ENCODE data around the gene CCT2.

The CCT2 gene

DNA sequence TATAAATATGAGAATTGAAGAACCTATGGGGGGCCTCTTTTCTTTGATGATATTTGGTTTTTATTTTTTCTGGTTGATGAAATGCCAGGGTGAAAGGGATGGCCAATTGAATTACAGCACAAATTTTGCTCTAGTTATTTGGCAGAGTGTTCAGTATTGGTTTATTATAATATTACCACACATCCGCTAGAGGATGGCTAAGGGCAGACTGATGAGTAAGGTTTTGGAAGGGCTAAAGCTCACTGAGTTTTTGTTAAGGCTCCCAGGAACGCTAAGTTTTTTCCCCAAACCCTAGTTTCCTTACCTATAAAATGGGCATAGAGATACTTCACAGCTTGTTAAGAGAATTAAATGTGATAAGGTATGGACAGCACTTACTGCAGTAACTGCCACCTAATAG, 59.8 kb downstream of the CCT2 start:
- no peak for DNase-seq

DNA sequence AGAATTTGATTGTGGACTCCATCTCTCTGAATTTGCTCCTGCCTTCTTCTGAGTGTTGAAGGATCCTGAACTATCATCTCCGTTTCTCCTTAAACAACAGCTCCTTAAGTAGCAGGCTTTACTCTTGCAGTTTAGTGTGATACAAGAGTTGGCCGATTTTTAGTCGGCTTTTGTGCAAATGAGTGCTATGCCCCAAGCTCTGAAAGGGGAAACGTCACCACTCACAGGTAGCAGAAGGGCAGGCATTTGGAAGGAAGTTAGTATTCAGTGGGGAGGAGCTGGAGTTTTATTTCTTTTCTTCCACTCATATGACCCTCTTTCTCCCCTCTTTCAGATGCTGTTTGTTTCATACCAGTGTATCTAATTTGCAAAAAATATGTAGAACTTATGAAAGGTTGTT, 61.9 kb downstream of the CCT2 start:
- no peak for DNase-seq

DNA sequence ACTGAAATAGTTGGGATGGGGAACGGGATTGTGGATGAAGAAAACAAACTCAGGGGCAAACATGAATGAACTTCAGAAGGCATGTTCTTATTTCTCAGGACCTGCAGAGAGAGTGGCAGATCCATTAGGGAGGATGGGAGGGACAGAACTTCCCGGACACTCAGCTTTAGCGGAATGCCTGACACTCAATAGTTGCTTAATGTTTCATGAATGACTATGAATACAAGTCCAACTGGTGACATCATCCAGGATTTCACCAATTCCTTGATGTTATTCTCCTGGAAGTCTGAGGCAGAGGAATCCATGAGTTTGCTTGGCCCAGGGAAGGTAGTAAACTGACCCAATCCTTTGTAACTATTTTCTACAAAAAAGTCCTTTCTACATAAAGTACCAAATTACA, 63.2 kb downstream of the CCT2 start:
- DNase-seq: no peak

DNA sequence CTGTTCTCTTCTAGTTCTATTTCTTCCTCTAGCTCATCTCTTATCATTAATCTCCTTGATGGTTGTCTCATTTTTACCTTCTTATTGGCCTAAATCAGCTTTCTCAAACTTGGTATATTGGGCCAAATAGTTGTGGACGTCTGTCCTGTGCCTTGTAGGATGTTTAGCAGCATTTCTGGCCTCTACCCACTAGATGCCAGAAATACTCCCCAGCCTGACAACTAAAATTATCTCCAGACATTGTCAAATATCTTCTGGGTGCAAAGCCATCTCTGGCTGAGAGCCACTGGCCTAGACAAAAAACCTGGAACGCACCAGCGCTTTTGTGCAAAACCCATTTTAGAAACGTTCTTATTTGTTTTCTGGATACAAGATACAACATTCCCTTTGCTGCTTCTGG, 64.3 kb downstream of the CCT2 start:
- no peak for DNase-seq

All from activated CD4-positive, alpha-beta T cell treated with anti-CD3 and anti-CD28 coated beads, Interleukin-2, amount 50 U/mL, for 48 hours (primary cell).